ENCODE measurements around the gene PKDREJ. TPM values are rescaled to one million over a fixed set of nuclear protein-coding genes. Genes with fewer than 3 reads are reported as not detected.

The PKDREJ gene
- total and polyA plus RNA-seq, 2 of the 4 experiments (the other 2 are of a cell fraction), result 0.02 TPM; not detected in 1

- Histone ChIP-seq H3K36me3 (ENCODE audit: control insufficient read depth, insufficient read depth, low read length) (peaks cover 15% of the 10 kb centered on the region), H3K9me1 (ENCODE audit: insufficient read depth, low read length) (peaks cover 23% of the 10 kb centered on the region), H2BK15ac (ENCODE audit: low read depth, low read length) (no peak overlapping the region), H3K4ac (ENCODE audit: low read depth, low read length) (no peak overlapping the region), H4K20me1 (ENCODE audit: insufficient read depth, low read length) (no peaks in the 10 kb centered on the region; the same call in none of the 2 replicates), H2AK9ac (replicated peaks; ENCODE audit: low read depth, low read length, poor library complexity) (no peak overlapping the region), H4K91ac (ENCODE audit: insufficient read depth, low read depth, low read length) (no peak overlapping the region), H3K79me1 (ENCODE audit: low read depth in 1 of 2, low read length in 2 of 2) (peaks cover 4 to 39% of the 10 kb centered on the region in 2 experiments), H3K23ac (ENCODE audit: low read depth, low read length) (no peak overlapping the region), H2BK5ac (ENCODE audit: low read depth, low read length, poor library complexity, severe bottlenecking) (no peak overlapping the region), H2AFZ (replicated peaks; ENCODE audit: low read length, poor library complexity) (no peak overlapping the region), H2BK20ac (ENCODE audit: low read depth, low read length) (no peak overlapping the region), H3K56ac (ENCODE audit: extremely low read depth, insufficient read depth, low read length) (no peak overlapping the region), H3K9ac (ENCODE audit: low read depth, low read length) (no peak overlapping the region), H2BK120ac (ENCODE audit: low read depth, low read length) (no peak overlapping the region), H3K4me3 (ENCODE audit: insufficient read depth, low read depth, low read length) (no peak overlapping the region), H3K27ac (ENCODE audit: insufficient read depth, low read length) (no peak overlapping the region), H2AK5ac (ENCODE audit: low read depth, low read length) (no peak overlapping the region), H4K8ac (ENCODE audit: low read depth in 2 of 2, low read length in 2 of 2) (no peak overlapping the region), H3K4me2 (ENCODE audit: low read depth, low read length) (no peak overlapping the region), H3K27me3 (ENCODE audit: control insufficient read depth, insufficient read depth, low read length) (no peaks in the 10 kb centered on the region), H3K9me3 (ENCODE audit: control insufficient read depth, insufficient read depth, low read length) (no peaks in the 10 kb centered on the region), H4K5ac (ENCODE audit: low read depth, low read length) (no peak overlapping the region), H3K18ac (ENCODE audit: low read depth, low read length) (no peak overlapping the region), H3K4me1 (ENCODE audit: control insufficient read depth, insufficient read depth, low read length) (peaks cover 2% of the 10 kb centered on the region; the same call in 1 of the 2 replicates), H3K14ac (replicated peaks; ENCODE audit: low read depth, low read length) (no peak overlapping the region)
- ChIA-PET POLR2A (ENCODE audit: unreplicated experiment) (interaction anchor here (1.0 kb wide), 1 partner anchor 23 kb away, joined by 3 read pairs; the partner anchor contains the start of gene TTC38), CTCF (no interaction called here)
- 100% methylated on average over 5 of the region's 9 CpGs; no CpG with 5 or more reads in 1 of the 2 experiments for WGBS, 2 experiments (ENCODE audit: extremely low coverage in 2 of 2, insufficient read length in 1 of 2)
- in situ Hi-C loops (cut with MboI; ENCODE audit: low sequenced_read_pairs), result no loop called here
- DNase-seq (no peak), ATAC-seq (ENCODE audit: low read depth) (no peak)
- TF ChIP-seq NFE2L2 (IDR thresholded peaks at IDR 0.05; ENCODE audit: low read depth, low read length) (no peak), SMC3 (IDR thresholded peaks at IDR 0.05; ENCODE audit: low read depth, low read length) (no peak), POLR2A (IDR thresholded peaks at IDR 0.05; ENCODE audit: low read depth, low read length) (no peak), RAD21 (IDR thresholded peaks at IDR 0.05; ENCODE audit: low read length) (no peak), MAZ (IDR thresholded peaks at IDR 0.05; ENCODE audit: borderline replicate concordance, low read depth, low read length) (no peak), CEBPB (IDR thresholded peaks at IDR 0.05; ENCODE audit: low read depth, low read length) (no peak)
- dilution Hi-C loops (cut with HindIII; ENCODE audit: low sequenced_read_pairs, unreplicated experiment), result no loop called here
- BruUV-seq (replicated peaks), result no TSS peak
- intact Hi-C loops (cut with micrococcal nuclease), result no loop called here
Observed at GRCh38 chr22:46244771-46245170, 18.4 kb downstream of the PKDREJ start.
